T-helper 1 cell (primary cell): ENCODE data around the gene SNAPC5.

Source experiments
- DNase-seq, 5 donors: peaks; one replicate each; pipeline ENCODE4 v3.0.0-alpha.2; 2012 to 2020

SNAPC5 gene

DNA sequence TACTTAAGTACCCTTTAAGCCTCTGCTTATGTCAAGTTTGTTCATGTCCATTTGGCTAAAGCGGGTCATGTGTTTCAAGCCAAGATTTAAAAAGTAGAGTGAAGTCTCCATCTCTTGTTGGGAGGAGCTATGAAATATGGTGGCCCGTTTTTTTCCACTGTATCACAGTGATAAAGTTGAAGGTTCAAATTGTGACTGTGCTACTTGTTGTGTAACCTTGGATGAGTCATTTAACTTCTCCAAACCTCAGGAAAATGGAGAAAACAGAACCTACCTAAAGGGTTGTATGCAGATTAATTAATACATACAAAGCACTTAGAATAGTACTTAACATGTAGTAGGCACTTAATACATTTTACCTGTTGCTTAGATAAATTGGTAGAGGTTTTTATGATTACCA lies 43.4 kb downstream of the SNAPC5 start:
- no peak for DNase-seq

DNA sequence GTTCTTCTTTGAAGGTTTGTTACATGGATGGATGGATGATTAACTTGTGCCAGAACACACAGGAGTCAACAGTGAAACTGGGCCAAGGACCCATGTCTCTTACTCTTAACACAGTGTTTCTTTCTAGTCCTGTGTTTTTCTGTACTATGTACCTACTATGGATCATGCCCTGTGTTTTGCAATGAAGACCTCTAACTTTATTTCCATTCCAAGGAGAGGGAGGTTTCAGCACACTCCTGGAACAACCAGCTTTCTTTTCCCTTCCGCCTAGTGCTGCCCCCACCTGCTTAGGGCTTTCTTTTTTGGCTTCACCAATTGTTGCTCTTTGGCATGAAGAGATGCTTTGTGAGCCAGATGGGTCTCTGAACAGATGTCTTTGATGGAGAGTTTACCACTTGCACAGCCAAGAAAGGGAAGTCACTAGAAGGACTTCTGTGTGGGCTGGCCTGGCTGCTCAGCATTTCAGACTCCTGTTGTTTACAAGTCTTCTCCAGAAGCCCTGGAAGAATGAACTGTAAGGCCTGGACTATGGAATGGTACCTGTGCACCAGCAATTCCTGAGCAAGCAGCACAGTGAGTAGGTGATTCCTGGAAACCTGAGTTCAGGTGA lies 44.5 kb downstream of the SNAPC5 start:
- DNase-seq = no peak

DNA sequence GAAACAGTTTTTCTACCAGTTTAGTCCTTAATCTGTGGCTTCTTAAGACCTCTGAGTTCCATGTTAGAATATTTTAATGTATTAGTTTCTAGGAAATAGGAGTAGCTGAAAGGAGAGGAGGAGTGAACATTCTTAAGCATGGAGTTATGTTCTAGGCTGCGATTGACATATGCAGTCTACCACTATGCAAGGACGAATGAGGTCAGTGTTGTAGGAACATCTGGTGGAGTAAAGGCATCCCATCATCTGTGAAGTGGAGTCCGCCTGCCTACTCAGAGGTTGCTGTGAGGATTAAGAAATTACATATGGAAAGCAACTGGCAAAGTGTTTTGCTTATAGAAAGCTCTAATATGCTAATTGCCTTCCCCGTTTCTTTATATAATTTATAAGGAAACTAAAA lies 45.1 kb downstream of the SNAPC5 start:
- no peak for DNase-seq
